Activated CD4-positive, alpha-beta T cell treated with anti-CD3 and anti-CD28 coated beads for 1 hour (primary cell): Measurements from ENCODE around the gene RUVBL1.
A peak's percentile ranks its signal among the peaks of the same experiment; 100 is the strongest.

Experiments
- DNase-seq: peaks from one replicate; pipeline ENCODE4 v3.0.0-alpha.2; 2020

Gene RUVBL1

DNA sequence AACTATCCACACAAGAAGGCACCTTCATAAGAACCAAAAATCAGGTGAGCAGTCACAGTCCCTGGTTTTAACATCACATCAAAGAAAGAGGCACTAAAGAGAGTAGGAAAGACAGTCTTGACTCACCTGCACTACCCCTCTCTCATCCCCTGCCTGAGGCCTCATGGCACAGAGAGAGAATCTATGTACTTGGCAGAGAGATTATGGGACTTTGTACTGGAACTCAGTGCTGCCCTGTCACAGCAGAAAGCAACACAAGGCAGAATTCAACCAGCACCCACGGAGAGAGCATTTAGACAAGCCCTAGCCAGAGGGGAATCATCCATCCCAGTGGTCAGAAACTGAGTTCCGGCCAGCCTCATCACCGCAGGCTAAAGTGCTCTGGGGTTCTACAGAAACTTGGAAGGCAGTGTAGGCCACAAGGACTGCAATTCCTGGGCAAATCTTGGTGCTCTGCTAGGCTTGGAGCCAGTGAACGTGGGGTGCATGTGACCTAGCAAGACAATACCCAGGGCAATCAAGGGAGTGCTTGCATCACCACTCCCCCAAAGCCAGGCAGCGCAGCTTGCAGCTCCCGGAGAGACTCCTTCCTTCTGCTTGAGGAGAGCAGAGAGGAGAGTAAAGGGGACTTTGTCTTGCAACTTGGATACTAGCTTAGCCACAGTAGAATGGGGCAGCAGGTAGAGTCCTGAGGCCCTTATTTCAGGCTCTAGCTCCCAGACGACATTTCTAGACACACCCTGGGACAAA lies 8.5 kb upstream of the RUVBL1 start:
- no peak for DNase-seq

DNA sequence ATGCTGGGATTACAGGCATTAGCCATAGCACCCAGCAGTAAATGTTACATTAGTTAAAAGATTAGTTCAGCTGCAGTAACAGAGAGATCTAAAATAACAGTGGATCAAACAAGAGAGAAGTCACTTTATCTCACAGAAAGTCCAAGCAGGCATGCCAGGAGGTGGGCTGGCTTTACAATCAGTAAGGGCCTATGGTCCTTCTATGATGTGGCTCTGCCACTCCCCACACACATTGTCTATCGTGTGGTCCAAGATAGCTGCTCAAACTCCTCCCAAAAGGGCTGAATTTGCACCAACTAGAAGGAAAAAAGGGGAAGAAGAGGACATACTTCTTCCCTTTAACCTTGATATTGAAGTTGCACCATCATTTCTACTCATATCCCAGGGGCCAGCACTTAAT lies 4.6 kb upstream of the RUVBL1 start:
- no peak for DNase-seq

DNA sequence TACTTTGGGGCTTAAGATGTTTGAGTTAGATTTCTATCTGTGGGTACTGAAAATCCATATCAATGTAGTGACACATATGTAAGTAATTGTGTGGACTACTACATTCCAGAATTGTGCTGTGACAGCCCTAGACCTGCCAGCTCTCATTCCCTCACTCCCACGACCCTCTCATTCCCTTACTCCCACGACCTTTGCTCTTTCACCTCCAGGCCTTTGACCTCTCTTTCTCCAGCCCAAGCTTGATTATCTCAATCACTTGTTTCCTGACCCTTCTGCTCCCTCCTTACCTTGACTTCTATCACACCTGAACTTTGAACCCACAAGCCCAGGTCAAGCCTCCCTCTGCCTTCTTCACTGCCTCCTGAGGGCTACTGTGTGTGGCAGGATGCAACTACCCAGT lies 3.6 kb upstream of the RUVBL1 start:
- no peak for DNase-seq

DNA sequence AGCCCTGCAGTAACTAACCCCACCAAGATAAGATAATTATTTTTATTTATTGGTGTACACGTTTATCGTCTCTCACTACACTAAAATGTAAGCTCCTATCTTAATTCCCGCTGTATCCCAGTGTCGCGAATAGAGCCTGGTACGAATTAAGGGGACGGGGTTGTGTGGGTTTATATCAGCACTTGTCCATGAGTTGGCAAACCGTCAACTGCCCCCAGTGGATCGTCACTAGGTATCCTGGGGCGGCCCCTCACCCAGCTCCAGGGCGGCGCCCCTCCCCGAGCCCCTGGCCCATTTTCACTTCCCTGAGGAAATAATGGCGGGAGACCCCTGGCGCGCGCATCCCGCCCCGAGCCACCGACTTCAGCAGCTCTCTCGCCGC lies 465 bp downstream of the RUVBL1 start:
- no peak for DNase-seq

DNA sequence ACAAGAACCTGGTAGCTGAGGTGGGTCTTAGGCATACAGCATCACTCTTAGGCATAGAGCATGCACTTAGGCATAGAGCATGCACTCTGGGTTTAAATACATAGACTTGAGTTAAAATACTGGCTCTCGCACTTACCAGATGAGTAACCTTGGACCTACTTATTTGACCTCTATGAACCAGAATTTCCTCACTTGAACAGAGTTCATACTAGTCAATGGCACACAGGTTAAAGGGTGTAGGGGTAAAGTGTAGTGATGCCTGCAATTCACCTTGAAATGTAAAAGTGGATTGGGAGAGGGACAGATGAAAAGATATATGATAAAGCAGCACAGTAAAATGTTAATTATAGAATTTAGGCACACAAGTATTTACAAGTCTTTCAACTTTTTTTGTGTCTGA lies 1.6 kb downstream of the RUVBL1 start:
- no peak for DNase-seq

DNA sequence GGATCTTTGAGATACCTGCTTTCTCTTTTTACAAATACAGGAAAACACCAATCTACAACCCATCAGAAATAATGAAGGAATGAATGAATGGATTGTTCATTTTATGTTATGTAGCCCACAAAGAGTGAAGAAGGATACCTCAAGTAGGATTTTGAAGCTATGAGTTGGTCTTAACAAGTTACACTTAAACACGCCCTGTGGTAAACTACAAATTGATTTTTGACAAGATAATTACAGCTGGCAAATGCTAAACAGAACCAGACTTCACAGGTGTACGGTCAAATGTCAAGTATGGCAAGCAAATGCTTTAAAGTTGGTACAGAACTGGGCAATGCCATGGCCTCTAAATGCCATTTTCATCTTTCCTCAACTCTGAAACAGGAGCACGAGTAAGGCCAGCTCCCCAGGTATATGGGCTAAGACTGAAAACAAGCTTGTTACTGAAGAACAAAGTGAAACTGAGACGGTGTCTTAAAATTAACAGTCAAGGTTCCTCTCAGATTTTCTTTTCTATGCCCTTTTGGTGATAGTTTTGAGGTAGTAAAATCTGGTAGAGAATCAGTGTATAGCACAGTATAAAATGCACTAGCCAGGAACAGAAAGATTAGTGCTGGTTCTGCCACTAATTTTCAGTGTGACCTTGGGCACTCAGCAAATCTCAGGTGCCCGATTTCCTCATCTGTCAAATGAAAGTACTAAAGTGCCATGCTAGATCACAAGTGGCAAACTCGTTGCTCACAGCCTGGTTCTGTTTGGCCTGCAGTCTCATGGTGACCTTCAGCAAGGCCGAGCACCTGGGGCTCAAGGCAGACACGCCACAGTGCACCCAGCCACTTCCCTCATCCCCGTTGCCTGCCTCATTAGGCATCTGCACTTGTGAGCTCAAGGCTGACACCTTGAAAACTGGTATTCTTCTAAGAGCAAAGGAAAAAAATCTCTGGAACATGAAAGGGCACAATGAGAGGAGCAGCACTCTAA lies 9.5 kb downstream of the RUVBL1 start:
- DNase-seq: no peak

DNA sequence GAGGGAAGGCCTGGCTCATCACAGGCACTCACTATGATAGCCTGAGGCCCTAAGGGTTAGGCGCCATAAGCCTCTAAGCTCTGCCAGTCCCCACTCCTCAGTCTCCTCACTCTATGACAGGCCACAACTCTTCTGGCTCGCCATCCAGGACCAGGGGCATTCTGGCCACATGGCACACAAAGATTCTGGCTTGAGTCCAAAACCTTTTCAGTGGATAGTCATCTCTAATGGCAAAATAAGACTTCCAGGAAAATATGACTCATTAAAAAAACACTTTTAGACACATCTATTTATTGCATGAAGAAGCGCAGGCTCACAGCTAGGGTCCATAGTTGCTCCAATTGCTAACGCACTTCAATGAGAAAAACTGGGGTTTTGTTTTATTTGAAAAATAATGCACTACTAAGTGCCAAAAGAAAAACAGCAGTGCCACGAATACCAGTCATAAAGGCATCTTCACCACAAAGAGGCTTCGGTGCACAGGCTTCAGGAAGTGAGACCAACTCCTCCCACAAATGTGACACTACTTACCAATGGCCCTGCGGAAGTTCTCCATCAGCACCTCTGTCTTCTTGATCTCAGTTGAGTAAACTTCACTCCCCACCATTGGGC lies 11.1 kb downstream of the RUVBL1 start:
- DNase-seq: no peak

DNA sequence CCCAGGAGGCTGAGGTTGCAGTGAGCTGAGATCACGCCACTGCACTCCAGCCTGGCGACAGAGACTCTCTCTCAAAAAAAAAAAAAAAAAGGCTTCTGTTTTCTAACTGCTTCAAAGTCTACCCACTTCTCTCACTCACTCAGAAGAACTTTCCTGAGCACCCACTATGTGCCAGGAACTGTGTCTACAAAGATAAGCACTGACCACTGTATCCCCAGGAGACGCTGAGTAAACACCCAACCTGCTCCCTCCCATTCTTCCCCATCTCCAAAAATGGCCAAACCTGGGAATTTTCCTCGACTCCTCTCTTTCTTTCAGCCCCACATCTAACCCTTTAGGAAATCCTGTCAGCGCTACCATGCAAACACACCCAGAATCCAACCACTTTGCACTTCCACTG lies 12.5 kb downstream of the RUVBL1 start:
- DNase-seq: no peak

DNA sequence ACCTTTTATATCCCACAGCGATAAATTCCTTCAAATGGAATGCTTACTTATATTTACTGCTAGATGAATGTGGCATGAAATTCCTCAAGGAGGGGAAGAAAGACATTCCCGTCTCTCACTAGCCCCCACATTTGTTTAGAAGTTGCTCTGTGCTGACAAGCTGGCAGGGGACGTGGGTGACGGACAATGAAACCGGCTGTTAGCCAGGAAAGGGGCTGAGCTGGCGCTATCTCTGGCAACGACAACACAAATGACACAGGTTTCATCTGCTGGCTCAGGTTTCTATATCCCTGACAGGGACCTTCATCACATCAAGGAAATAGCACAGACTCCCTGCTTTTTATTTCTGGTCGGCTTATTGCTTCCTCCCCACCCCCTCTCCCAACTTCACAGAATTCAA lies 15.8 kb downstream of the RUVBL1 start:
- DNase-seq: no peak

DNA sequence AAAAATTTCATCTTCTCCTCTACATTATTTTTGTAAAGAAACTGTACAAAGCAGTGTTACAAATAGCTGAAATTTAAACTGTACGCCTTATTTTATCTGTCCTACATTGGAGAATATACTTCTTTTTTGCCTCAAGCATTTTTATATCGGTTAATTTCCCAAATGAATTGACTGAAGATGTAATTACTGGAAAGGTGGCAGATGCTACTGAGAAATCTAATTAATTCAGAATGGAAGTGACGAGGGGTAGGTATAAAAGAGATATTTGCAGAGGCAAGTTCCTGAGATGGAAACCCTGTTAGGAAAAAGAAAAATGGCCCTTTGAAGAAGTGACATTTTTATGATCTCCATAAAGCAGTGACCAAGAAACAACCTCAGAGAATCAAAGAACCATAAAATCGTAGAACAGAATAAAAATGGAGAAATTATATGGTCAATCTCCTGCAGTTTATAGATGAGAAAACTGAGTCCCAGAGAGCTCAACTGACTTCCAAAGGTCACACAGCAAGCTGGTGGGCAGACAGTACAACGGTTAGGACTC lies 20.4 kb downstream of the RUVBL1 start:
- no peak for DNase-seq

DNA sequence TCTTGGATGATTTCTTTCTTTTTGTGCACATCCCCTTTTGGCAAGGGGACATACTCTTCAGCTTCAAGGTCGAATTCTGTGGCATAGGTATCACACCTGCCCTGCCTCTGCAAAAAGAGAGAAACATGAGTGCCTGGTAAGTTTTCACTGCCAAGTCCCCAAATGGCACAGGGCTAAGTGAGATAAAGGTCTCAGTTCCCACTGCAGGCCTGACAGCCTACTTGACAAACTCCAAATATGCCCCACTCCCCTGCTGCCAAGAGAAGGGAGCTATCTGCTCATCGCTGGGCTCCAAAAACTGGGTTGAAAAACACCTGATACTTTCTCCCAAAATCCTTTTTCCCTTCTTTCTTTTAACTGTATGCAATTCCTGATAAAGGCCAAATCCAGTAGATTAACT lies 23.0 kb downstream of the RUVBL1 start:
- DNase-seq: no peak

DNA sequence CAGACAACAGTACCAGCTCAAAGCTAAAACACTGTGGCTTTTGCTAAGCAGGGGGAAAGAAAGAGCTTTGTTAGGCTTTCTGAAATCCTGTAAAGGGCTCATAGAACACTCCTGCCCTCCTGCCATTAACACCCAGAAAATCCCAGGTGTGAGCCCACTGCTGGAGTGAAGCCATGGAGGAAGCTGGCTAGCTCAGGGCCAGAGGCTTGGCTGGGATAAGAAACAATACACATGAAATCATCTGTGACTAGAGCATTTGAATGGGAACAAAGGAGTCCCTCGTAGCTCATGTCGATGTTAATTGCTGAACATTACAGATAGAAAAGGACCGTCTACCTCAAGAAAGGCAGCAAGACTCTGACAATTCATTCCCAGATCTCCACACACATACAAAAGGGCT lies 23.5 kb downstream of the RUVBL1 start:
- no peak for DNase-seq

DNA sequence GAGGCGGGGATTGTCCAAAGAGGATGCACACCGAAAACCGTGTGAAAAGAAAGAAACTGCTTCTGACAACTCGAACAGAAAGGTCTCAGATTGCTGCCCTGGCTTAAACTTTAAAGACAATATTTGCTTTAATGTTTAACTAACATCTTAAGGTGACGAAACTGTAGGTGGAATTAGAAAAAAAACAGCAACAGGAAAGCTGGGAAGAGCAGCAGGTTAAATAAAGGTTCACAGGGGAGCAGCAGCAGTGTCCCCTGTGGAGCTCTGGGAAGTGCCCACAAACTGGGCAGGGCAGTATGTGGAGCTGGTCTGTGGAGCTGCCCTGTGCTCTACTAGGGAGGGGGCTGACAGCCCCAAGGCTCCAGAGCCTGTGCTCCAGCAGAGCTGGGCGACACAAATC lies 25.4 kb downstream of the RUVBL1 start:
- no peak for DNase-seq

DNA sequence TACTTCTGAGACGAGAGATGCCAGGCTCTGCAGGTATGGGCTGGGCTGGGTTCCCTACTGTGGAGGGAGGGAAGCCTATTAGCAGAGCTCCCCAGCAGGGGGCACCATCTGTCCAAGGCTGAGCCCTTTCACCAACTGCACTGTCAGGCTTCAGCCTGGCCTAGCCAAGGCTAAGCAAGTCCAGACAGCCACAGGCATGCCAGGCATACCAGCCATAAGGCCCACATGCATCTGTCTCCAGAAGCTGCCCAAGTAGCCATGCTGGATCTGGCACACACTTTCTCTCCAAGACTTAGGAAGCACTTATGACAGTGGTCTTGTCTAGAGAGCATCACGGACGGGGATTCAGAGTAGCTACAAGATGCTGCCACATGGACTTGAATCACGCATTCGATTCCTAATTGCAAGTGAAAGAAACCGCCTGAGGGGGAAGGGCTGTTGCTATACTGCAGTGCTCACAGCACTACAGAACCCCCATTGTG lies 28.3 kb downstream of the RUVBL1 start:
- DNase-seq: peak; percentile 66

DNA sequence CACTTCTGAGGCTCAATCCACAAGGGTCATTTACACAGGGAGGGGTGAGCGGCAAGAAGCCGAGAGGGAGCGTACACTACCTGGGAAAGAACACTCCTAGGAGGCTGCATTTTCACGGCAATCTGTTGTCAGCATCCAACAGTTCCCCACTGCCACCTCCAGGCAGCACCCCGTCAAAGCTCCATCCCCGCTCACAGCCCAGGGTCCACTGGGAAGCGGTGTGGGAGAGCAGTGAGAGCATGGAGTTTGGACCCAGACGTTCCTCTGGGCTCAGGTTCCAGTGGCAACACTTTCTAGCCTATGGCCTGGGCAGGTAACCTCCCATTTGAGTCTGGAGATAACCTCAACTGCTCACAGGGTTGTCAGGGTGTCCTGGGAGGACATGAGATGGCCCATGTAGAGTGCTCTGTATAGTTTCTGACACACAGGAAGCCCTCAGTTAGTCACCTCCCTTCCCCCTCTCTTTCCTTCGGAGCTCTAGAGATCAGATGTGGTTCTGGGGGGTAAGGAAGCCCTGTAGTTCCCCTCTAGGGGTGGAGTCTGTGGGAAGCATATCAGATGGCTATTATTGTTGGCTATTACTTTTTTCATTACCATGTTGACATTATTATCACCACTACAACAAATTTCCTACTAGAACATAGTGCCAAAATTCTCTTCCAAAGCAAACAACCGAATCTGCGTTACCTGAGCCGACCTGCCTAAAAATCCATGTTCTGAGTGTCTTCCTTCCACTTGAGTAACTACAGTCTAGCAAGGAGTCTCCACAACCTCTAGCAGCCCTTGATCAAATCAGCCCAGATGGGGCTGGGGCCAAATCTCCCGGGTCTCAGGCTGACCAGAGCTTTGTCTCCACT lies 29.1 kb downstream of the RUVBL1 start:
- no peak for DNase-seq

DNA sequence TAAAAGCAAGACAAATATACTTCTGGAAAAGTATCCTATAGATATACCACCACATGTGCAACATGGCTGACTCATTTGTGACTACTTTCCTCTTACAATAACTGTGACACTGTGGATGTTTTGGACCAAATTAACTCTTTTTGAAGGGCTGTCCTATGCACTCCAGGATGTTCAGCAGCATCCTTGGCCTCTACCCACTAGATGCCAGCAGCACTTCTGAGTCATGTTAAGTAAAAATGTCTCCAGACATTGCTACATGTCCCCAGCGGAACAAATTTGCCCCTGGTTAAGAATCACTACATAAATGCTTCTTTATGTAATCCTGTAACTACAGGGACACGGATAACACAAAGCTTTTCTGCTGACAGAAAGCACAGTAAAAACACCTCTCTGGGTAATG lies 32.0 kb downstream of the RUVBL1 start:
- DNase-seq: no peak

DNA sequence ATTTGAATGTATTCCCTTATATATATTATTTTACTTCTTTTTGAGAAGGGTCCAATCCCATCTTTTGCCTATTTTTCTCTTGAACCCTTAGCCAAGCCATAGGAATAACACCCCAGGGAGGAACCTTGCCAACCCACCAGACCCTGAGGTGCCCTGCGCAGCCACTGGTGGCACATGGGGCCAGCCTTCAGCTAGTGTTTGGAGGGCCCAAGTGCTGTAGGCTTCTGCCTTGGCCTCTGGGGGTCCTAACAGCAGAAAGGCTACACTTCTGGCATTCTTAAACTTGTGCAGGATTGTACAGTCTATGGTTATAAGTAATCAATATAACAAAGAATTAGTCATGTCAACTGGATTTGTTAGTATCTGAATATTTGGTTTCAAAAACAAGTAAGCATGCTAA lies 34.5 kb downstream of the RUVBL1 start:
- DNase-seq: no peak

DNA sequence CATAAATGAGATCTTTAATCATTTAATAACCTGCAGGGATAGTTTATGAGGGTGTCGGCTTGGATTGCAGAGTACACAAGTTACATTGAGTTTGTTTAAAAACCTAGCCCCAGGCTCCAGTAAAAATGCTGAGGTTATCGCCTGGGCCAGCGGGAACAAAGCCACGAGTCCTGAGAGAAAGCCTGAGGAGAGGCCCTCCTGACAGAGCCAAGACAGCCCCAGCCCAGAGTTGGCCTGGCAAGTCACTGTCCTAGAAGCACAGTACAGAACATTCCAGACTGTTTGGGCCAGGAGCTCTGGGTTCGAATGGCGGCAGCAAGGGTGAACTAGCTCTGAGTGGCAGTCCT lies 39.0 kb downstream of the RUVBL1 start:
- no peak for DNase-seq

DNA sequence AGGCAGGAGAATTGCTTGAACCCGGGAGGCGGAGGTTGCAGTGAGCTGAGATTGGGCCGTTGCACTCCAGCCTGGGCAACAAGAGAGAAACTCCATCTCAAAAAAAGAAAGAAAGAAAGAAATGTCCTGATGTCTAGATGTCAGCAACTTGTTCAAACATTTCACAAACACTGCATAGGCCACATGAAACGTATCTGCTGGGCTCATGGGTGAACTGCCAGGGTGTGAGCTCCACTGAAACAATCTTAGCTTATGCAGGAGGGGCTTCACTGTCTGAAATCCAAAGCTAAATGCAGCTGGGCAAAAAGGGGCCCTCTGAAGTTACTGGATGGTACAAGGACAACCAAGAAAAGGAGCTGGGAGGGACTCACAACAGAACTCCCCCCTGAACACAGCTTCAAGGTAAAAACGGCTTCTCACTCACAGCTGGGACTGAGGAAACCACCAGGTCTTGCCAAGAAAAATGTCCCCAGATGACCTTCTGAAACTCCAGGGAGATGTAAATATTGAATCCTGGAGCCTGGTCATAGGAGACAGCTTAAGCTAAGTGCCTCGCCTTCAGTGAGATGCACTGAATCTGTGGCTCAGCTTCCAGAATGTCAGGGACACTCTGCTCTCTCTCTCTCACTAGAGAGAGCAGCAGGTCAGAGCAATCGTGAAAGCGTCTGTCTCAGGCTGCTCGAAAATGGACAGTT lies 39.5 kb downstream of the RUVBL1 start:
- no peak for DNase-seq

DNA sequence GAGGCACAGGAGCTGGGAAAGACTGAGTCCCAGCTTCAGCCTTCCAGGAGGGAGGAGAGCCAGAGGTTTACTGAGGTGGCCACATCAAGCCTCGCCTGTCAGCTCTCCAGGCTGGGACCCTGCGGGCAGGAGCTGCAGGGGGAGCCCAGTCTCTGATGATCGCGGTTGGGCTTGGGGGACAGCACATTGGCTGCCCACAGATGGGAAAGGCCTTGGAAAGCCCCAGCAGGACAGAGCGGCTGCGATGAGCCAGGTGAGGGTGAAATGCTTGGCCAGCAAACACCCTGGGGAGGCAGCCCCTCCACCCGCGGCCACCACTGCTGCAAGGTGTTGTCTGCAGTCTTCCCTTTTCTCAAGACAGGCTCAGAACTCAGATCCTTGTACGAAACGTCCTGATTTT lies 40.2 kb downstream of the RUVBL1 start:
- no peak for DNase-seq

DNA sequence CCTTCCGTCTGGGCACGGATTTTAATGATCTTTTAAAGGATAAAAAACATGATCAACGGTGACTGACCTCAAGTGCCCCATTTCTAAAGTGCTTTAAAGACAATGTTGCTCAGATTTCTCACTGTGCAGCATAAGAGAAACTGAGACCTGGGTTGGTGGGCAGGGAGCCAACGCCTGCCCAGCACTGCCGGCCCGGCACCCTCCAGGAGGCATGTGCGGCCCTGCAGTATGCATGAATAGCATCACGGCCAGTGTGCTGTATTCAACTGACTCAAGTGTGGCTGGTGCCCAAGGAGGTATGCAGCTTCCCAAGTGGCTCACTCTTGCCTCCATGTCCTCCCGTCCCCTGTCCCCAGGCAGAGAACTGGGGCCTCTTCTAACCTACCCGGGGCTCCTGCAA lies 41.1 kb downstream of the RUVBL1 start:
- DNase-seq: no peak

DNA sequence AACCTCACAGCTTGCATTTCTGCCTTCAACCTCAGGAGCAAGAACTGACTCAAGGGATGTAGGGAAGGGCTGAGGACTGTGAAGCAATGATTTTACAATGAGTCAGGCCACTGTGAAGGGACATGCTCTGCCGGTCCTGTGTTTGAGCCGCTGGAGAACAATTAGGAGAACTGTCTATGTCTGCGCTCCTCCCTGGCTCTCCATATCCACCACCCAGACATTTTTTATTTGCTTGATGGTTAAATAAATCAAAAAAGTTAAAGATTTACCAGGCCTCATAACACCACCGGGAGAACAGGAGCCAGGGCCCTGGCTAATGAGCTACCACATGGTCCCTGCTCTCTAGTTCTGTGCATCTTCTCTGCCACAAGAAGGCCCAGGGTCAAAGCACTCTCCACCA lies 41.8 kb downstream of the RUVBL1 start:
- no peak for DNase-seq
